Activated T-cell treated with anti-CD3 and anti-CD28 coated beads, Interleukin-2, amount 50 U/mL, for 1 hour (primary cell): ENCODE measurements around the gene CDH23.

Experiments
- DNase-seq: peaks from one replicate; pipeline ENCODE4 v3.0.0-alpha.2; 2020

Gene CDH23

GRCh38 chr10:71814922-71815411 is 418.2 kb downstream of the CDH23 start:
- no peak for DNase-seq

GRCh38 chr10:71815515-71816130 is 418.9 kb downstream of the CDH23 start:
- no peak for DNase-seq

- DNase-seq = no peak
Measured at GRCh38 chr10:71816421-71816851, 419.7 kb downstream of the CDH23 start.

- no peak for DNase-seq
Measured at GRCh38 chr10:71816936-71817618, 420.4 kb downstream of the CDH23 start.

- DNase-seq = no peak
Measured at GRCh38 chr10:71817831-71818655, 421.3 kb downstream of the CDH23 start.

GRCh38 chr10:71818674-71819260 is 422.0 kb downstream of the CDH23 start:
- DNase-seq = no peak

- DNase-seq = no peak
Measured at GRCh38 chr10:71819441-71819861, 422.7 kb downstream of the CDH23 start.

- DNase-seq = no peak
Measured at GRCh38 chr10:71819985-71820384, 423.3 kb downstream of the CDH23 start.

GRCh38 chr10:71820966-71821365 is 424.2 kb downstream of the CDH23 start:
- DNase-seq = no peak

- DNase-seq = no peak
Measured at GRCh38 chr10:71821909-71822763, 425.4 kb downstream of the CDH23 start.

GRCh38 chr10:71823356-71823755 is 426.6 kb downstream of the CDH23 start:
- no peak for DNase-seq

- DNase-seq = no peak
Measured at GRCh38 chr10:71824333-71824732, 427.6 kb downstream of the CDH23 start.

- no peak for DNase-seq
Measured at GRCh38 chr10:71825217-71825616, 428.5 kb downstream of the CDH23 start.

- no peak for DNase-seq
Measured at GRCh38 chr10:71827852-71828251, 431.1 kb downstream of the CDH23 start.

- DNase-seq = no peak
Measured at GRCh38 chr10:71828702-71829101, 432.0 kb downstream of the CDH23 start.

- no peak for DNase-seq
Measured at GRCh38 chr10:71829171-71829570, 432.5 kb downstream of the CDH23 start.

GRCh38 chr10:71829896-71830295 is 433.2 kb downstream of the CDH23 start:
- no peak for DNase-seq

GRCh38 chr10:71830726-71831125 is 434.0 kb downstream of the CDH23 start:
- no peak for DNase-seq

GRCh38 chr10:71831646-71832552 is 435.2 kb downstream of the CDH23 start:
- DNase-seq = no peak

- DNase-seq = no peak
Measured at GRCh38 chr10:71832967-71833366, 436.2 kb downstream of the CDH23 start.
